Stimulated activated CD8-positive, alpha-beta memory T cell treated with anti-CD3 and anti-CD28 coated beads, Interleukin-12 subunit alpha, Interleukin-12 subunit beta, amount 100 ng/mL, for 24 hours (primary cell): ENCODE data around the gene GSK3B.

ENCODE experiments used
- DNase-seq: peaks from one replicate; pipeline ENCODE4 v3.0.0-alpha.2; 2020; ENCODE audit errors: extremely low read depth

GSK3B gene

GRCh38 chr3:119880966-119881365 lies 213.3 kb downstream of the GSK3B start:
- DNase-seq, result no peak

GRCh38 chr3:119873646-119874045 lies 220.6 kb downstream of the GSK3B start:
- no peak for DNase-seq

- DNase-seq, result no peak
These were observed 221.5 kb downstream of the GSK3B start for GRCh38 chr3:119872773-119873172.

GRCh38 chr3:119871571-119871970 lies 222.7 kb downstream of the GSK3B start:
- no peak for DNase-seq

- no peak for DNase-seq
These were observed 223.7 kb downstream of the GSK3B start for GRCh38 chr3:119870512-119870911.

- no peak for DNase-seq
These were observed 229.8 kb downstream of the GSK3B start for GRCh38 chr3:119864476-119864875.

- DNase-seq, result no peak
These were observed 231.6 kb downstream of the GSK3B start for GRCh38 chr3:119862616-119863015.

GRCh38 chr3:119861681-119862080 lies 232.6 kb downstream of the GSK3B start:
- no peak for DNase-seq

GRCh38 chr3:119859728-119860127 lies 234.5 kb downstream of the GSK3B start:
- no peak for DNase-seq

- DNase-seq, result no peak
These were observed 235.3 kb downstream of the GSK3B start for GRCh38 chr3:119858957-119859356.

GRCh38 chr3:119856695-119857094 lies 237.6 kb downstream of the GSK3B start:
- DNase-seq, result no peak

GRCh38 chr3:119849126-119849525 lies 245.1 kb downstream of the GSK3B start:
- DNase-seq, result no peak

- DNase-seq, result no peak
These were observed 252.3 kb downstream of the GSK3B start for GRCh38 chr3:119841808-119842471.

- no peak for DNase-seq
These were observed 258.7 kb downstream of the GSK3B start for GRCh38 chr3:119835556-119835955.

GRCh38 chr3:119834754-119835370 lies 259.4 kb downstream of the GSK3B start:
- DNase-seq, result no peak

- DNase-seq, result no peak
These were observed 262.3 kb downstream of the GSK3B start for GRCh38 chr3:119831941-119832371.

- no peak for DNase-seq
These were observed 263.2 kb downstream of the GSK3B start for GRCh38 chr3:119831022-119831421.

- no peak for DNase-seq
These were observed 264.8 kb downstream of the GSK3B start for GRCh38 chr3:119829420-119829819.

- no peak for DNase-seq
These were observed 267.3 kb downstream of the GSK3B start for GRCh38 chr3:119826711-119827608.

GRCh38 chr3:119825820-119826219 lies 268.4 kb downstream of the GSK3B start:
- no peak for DNase-seq

GRCh38 chr3:119819806-119820205 lies 274.4 kb downstream of the GSK3B start:
- no peak for DNase-seq

- DNase-seq, result no peak
These were observed 275.3 kb downstream of the GSK3B start for GRCh38 chr3:119818937-119819336.
